GM12874 (cell line): ENCODE measurements around the gene FAM83G.

Experiments
- CTCF ChIP-seq: IDR thresholded peaks from 2 replicates; pipeline ENCODE4 v1.5.1; 2011; ENCODE audit warnings: low read depth, mild to moderate bottlenecking, control low read depth, low read length, moderate library complexity; ENCODE audit not compliant: insufficient read depth

The FAM83G gene

GRCh38 chr17:18988546-18989173 lies 15.9 kb downstream of the FAM83G start:
- TF ChIP-seq CTCF: no peak

- no peak for TF ChIP-seq CTCF
Measured at GRCh38 chr17:18987862-18988545, 16.6 kb downstream of the FAM83G start.

GRCh38 chr17:18987230-18987610 lies 17.3 kb downstream of the FAM83G start:
- TF ChIP-seq CTCF: no peak

GRCh38 chr17:18986541-18987229 lies 17.9 kb downstream of the FAM83G start:
- no peak for TF ChIP-seq CTCF

GRCh38 chr17:18985475-18985874 lies 19.1 kb downstream of the FAM83G start:
- no peak for TF ChIP-seq CTCF

GRCh38 chr17:18984273-18985114 lies 20.1 kb downstream of the FAM83G start:
- no peak for TF ChIP-seq CTCF

GRCh38 chr17:18981642-18982424 lies 22.7 kb downstream of the FAM83G start:
- no peak for TF ChIP-seq CTCF
